GM12892 (cell line): ENCODE data around the gene DHRS11.

Experiments used
- DNase-seq: peaks from one replicate; pipeline ENCODE4 v3.0.0; 2011; ENCODE audit not compliant: insufficient read length
- FAIRE-seq: peaks from 2 replicates; lab custom pipeline; 2011; peaks lifted over from hg19 to GRCh38; lab: Jason Lieb, UNC
- POLR2A ChIP-seq: IDR thresholded peaks from 2 replicates; pipeline ENCODE4 v1.6.1; 2011; ENCODE audit warnings: low read depth, low read length, control low read depth
- POLR2AphosphoS5 ChIP-seq: IDR thresholded peaks from 2 replicates; pipeline ENCODE4 v1.6.1; 2011; ENCODE audit warnings: low read depth, low read length, control low read depth
- TAF1 ChIP-seq: IDR thresholded peaks from 2 replicates; pipeline ENCODE4 v1.6.1; 2011; ENCODE audit warnings: low read depth, mild to moderate bottlenecking, control low read depth, low read length, borderline replicate concordance

Gene DHRS11

GRCh38 chr17:36553459-36553858 lies 38.2 kb upstream of the DHRS11 start:
- FAIRE-seq = no peak
- DNase-seq = no peak
- no peak for TF ChIP-seq POLR2A
- TF ChIP-seq TAF1 = no peak
- TF ChIP-seq POLR2AphosphoS5 = no peak

GRCh38 chr17:36566081-36566480 lies 25.6 kb upstream of the DHRS11 start:
- no peak for TF ChIP-seq POLR2A
- no peak for FAIRE-seq
- DNase-seq = no peak

GRCh38 chr17:36575028-36575427 lies 16.7 kb upstream of the DHRS11 start:
- no peak for TF ChIP-seq POLR2AphosphoS5
- no peak for TF ChIP-seq TAF1
- TF ChIP-seq POLR2A = no peak
- DNase-seq (no peak), FAIRE-seq (no peak)

- no peak for DNase-seq
- no peak for FAIRE-seq
- TF ChIP-seq TAF1 (no peak), POLR2AphosphoS5 (no peak), POLR2A (no peak)
Measured at GRCh38 chr17:36576793-36577192, 14.9 kb upstream of the DHRS11 start.

- TF ChIP-seq TAF1 = no peak
- TF ChIP-seq POLR2AphosphoS5 = no peak
- TF ChIP-seq POLR2A = no peak
- FAIRE-seq = no peak
- no peak for DNase-seq
Measured at GRCh38 chr17:36578671-36579070, 13.0 kb upstream of the DHRS11 start.

GRCh38 chr17:36583787-36584186 lies 7.9 kb upstream of the DHRS11 start:
- DNase-seq (no peak), FAIRE-seq (no peak)
- TF ChIP-seq TAF1 = no peak
- no peak for TF ChIP-seq POLR2A
- TF ChIP-seq POLR2AphosphoS5 = no peak

- no peak for DNase-seq
- no peak for FAIRE-seq
- no peak for TF ChIP-seq POLR2A
- TF ChIP-seq TAF1 = no peak
- no peak for TF ChIP-seq POLR2AphosphoS5
Measured at GRCh38 chr17:36586138-36586537, 5.5 kb upstream of the DHRS11 start.

- DNase-seq = no peak
- no peak for FAIRE-seq
- no peak for TF ChIP-seq POLR2AphosphoS5
- no peak for TF ChIP-seq POLR2A
- no peak for TF ChIP-seq TAF1
Measured at GRCh38 chr17:36590082-36590481, 1.6 kb upstream of the DHRS11 start.

GRCh38 chr17:36592316-36592715 lies 637 bp downstream of the DHRS11 start:
- TF ChIP-seq POLR2A (no peak), POLR2AphosphoS5 (no peak), TAF1 (no peak)
- FAIRE-seq (no peak), DNase-seq (no peak)

- TF ChIP-seq TAF1 (no peak), POLR2AphosphoS5 (no peak)
- no peak for FAIRE-seq
- no peak for DNase-seq
Measured at GRCh38 chr17:36592716-36593321, 1.1 kb downstream of the DHRS11 start.

- DNase-seq (no peak), FAIRE-seq (no peak)
- TF ChIP-seq POLR2A = no peak
- TF ChIP-seq TAF1 = no peak
- no peak for TF ChIP-seq POLR2AphosphoS5
Measured at GRCh38 chr17:36593656-36594316, 2.1 kb downstream of the DHRS11 start.

GRCh38 chr17:36594626-36595401 lies 3.1 kb downstream of the DHRS11 start:
- FAIRE-seq (no peak), DNase-seq (no peak)
- TF ChIP-seq POLR2AphosphoS5 (no peak), POLR2A (no peak), TAF1 (no peak)
